Lower leg skin (tissue), 3 donors: ENCODE results near the gene FOSL2.

Experiments used
- CTCF ChIP-seq, 3 donors: fragments of 450-650 bp; IDR thresholded peaks; one replicate each; pipeline ENCODE4 v1.5.1; 2016; ENCODE audit warnings: antibody characterized with exemption in 3 of 3, mild to moderate bottlenecking in 3 of 3, moderate library complexity in 2 of 3
- POLR2A ChIP-seq, 2 donors: fragments of 450-650 bp; IDR thresholded peaks; one replicate each; pipeline ENCODE4 v1.6.1; 2016 to 2017; ENCODE audit warnings: antibody characterized with exemption in 2 of 2, mild to moderate bottlenecking in 1 of 2, moderate library complexity in 1 of 2

GRCh38 chr2:28356095-28356911 is 36.4 kb upstream of the FOSL2 start:
- TF ChIP-seq CTCF (IDR thresholded peaks at IDR 0.05) = no peak
- no peak for TF ChIP-seq POLR2A (IDR thresholded peaks at IDR 0.05)
